ENCODE measurements around the gene PLCXD3.

The PLCXD3 gene

GRCh38 chr5:41403846-41404245 lies 106.6 kb downstream of the PLCXD3 start:
- H3K27ac ChIP-seq, result no peak overlapping the region
- TF ChIP-seq CTCF (conservative IDR thresholded peaks at IDR 0.05), result no peak

DNA sequence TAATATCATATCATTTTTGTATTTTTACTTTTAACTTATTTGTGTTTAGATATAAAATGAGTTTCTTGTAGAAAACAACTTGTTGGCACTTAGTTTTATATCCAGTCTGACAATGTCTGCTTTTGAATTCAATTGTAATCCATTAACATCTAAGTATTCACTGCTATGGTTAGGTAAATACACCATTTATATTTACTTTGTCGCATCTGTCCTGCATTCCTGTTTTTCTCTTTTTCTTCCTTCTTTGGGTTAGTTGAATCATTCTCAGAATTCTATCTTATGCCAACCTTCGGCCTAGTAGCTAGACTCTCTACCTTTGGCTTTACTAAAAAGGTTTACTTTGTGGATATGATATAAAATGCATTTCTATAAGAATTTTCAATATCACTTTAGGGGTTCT lies 107.6 kb downstream of the PLCXD3 start:
- no peak for TF ChIP-seq CTCF (conservative IDR thresholded peaks at IDR 0.05)
- H3K27ac ChIP-seq, result no peak overlapping the region

- H3K27ac ChIP-seq, result no peak overlapping the region
- TF ChIP-seq CTCF (conservative IDR thresholded peaks at IDR 0.05), result no peak
These were observed 110.6 kb downstream of the PLCXD3 start for GRCh38 chr5:41399839-41400238.

DNA sequence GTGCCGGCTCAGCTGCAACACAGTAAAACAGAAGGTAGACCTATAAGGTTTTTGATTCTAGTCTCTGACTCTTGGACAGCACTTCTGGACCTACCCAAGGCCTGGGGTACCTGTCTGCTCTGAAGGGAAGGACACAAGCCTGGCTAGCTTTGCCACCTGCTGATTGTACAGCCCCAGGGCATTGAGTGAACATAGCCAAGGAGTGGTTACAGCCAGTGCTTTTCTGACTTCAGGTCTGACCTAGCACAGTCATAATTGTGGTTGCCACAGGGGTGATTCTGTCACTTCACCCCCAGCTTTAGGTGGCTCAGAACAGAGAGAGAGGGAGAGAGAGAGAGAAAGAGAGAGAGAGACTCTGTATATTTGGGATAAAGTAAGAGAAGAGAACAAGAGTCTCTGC lies 118.4 kb downstream of the PLCXD3 start:
- no peak for TF ChIP-seq CTCF (conservative IDR thresholded peaks at IDR 0.05)
- H3K27ac ChIP-seq, result no peak overlapping the region

DNA sequence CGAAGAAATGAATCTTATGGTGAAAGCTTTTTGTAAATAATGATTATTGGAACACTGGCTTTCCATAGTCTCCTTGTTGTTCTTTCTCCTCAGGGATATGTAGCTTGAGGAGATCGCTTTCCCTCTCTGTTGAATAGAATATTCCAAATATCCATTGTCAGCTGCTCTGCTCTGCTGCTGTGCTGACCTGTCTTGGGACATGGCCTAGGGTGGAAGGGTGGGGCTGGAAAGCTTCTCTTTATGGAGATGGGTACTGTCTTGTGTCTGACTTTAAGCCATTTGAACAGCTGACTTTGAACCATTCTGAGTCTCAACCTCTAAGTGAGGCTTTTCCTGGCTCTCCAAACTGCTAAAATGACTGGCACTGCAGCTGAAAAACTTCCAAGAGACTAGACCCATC lies 135.8 kb downstream of the PLCXD3 start:
- H3K27ac ChIP-seq, result no peak overlapping the region
- TF ChIP-seq CTCF (conservative IDR thresholded peaks at IDR 0.05), result no peak

DNA sequence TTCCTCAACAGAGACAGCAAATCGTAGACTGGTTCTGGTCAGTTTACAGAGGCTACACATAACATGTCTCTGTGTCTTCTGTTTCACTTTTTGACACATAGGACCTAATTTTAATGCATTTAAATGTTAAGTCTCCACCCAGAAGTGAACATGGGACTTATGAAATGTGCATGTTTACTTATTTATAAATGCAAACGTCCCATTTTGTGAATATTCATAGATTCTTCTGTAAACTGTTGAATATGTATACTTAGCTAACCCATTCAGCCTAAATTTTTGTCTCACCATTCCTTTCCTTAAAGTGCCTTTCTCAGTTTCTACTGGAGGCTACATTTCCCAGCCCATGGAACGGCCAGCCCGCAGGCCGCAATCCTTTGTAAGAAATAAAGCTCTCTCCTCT lies 137.2 kb downstream of the PLCXD3 start:
- TF ChIP-seq CTCF (conservative IDR thresholded peaks at IDR 0.05), result no peak
- H3K27ac ChIP-seq, result no peak overlapping the region

DNA sequence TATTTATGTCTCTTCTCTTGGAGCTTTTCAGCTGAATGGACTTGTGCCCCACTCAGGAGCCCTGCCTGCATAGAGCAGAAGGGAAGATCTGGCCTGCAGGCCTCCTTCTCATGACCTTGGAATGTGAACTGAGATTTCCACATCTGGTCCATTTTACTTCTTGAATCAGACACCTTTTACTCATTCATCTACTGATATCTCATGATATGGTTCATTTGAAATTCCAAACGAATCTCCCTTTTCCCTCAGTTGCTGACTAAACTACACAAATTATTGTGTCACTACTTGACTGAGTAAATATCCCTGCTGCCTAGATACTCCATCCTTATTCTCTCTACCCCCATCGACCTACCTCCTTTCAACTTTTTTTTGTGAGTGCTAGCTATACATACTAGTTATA lies 138.7 kb downstream of the PLCXD3 start:
- no peak overlapping the region for H3K27ac ChIP-seq
- no peak for TF ChIP-seq CTCF (conservative IDR thresholded peaks at IDR 0.05)

GRCh38 chr5:41370482-41370881 lies 139.9 kb downstream of the PLCXD3 start:
- TF ChIP-seq CTCF (conservative IDR thresholded peaks at IDR 0.05), result no peak
- no peak overlapping the region for H3K27ac ChIP-seq
